Fibroblast of lung (primary cell): ENCODE measurements around the gene TMEM212. TPM values are rescaled to one million over a fixed set of nuclear protein-coding genes. Genes with fewer than 3 reads are reported as not detected.
A peak's percentile ranks its signal among the peaks of the same experiment; 100 is the strongest.
"Not testable (repeated sequence)": the region's sequence is repeated elsewhere in the genome, so short reads cannot be mapped to it uniquely, and the experiment has no call there.

Experiments
- DNase-seq, 2 donors: peaks; one replicate each; pipeline versions ENCODE4 v3.0.0 to v3.0.0-alpha.2; 2010; ENCODE audit warnings: low read depth in 2 of 2
- H2AFZ ChIP-seq: 2 replicates; pipeline ENCODE4 v1.5.1; 2012; ENCODE audit warnings: low read length, control low read depth, inconsistent platforms
- H3K27ac ChIP-seq: 2 replicates; pipeline ENCODE4 v1.5.1; 2011; ENCODE audit warnings: low read length, control low read depth; ENCODE audit not compliant: insufficient read depth
- H3K27me3 ChIP-seq: 2 replicates; pipeline ENCODE4 v1.5.1; 2011; ENCODE audit warnings: mild to moderate bottlenecking, low read length; ENCODE audit not compliant: control insufficient read depth, insufficient read depth
- H3K36me3 ChIP-seq: 2 replicates; pipeline ENCODE4 v1.5.1; 2011; ENCODE audit warnings: low read length; ENCODE audit not compliant: control insufficient read depth, insufficient read depth
- H3K4me1 ChIP-seq: 2 replicates; pipeline ENCODE4 v1.5.1; 2011; ENCODE audit warnings: low read length; ENCODE audit not compliant: control insufficient read depth, insufficient read depth; ENCODE audit errors: extremely low read depth
- H3K4me2 ChIP-seq: 2 replicates; pipeline ENCODE4 v1.5.1; 2011; ENCODE audit warnings: low read length, control low read depth; ENCODE audit not compliant: insufficient read depth; ENCODE audit errors: extremely low read depth
- H3K4me3 ChIP-seq, 4 experiments: fragments of 200-600 bp in 1 of 4; sonication (generic) in 1 of 4; replicated peaks in 1 of 4; 2 replicates each; pipeline ENCODE4 v1.5.1; 2011 to 2016; ENCODE audit warnings: low read length in 4 of 4, low read depth in 3 of 4, mild to moderate bottlenecking in 3 of 4, control low read depth in 2 of 4, inconsistent platforms in 1 of 4, mixed read lengths in 1 of 4; ENCODE audit not compliant: insufficient read depth in 1 of 4; ENCODE audit errors: control extremely low read depth in 1 of 4
- H3K79me2 ChIP-seq: 2 replicates; pipeline ENCODE4 v1.5.1; 2012; ENCODE audit warnings: mild to moderate bottlenecking, low read length, inconsistent platforms; ENCODE audit not compliant: control insufficient read depth, insufficient read depth
- H3K9ac ChIP-seq: 2 replicates; pipeline ENCODE4 v1.5.1; 2011; ENCODE audit warnings: mild to moderate bottlenecking, low read length, control low read depth; ENCODE audit not compliant: insufficient read depth
- H3K9me3 ChIP-seq: 2 replicates; pipeline ENCODE4 v1.5.1; 2012; ENCODE audit warnings: low read depth, low read length; ENCODE audit not compliant: control insufficient read depth, insufficient read depth
- H4K20me1 ChIP-seq: 2 replicates; pipeline ENCODE4 v1.5.1; 2011; ENCODE audit warnings: low read length; ENCODE audit not compliant: control insufficient read depth, insufficient read depth; ENCODE audit errors: extremely low read depth
- EZH2 ChIP-seq: IDR thresholded peaks from 2 replicates; pipeline ENCODE4 v1.5.1; 2012; ENCODE audit warnings: low read length, control low read depth, mild to moderate bottlenecking; ENCODE audit errors: missing control alignments
- polyA plus RNA-seq, 2 donors: library from polyadenylated mRNA; depleted of rRNA in 1 of 2; stranded (reverse) in 1 of 2; unstranded in 1 of 2; fragments of >200 nt; gene quantifications; 2 replicates each; pipeline ENCODE4 v1.2.1, GENCODE V29; 2011 to 2012; ENCODE audit warnings: missing spikeins in 1 of 2
- total RNA-seq: library from RNA; depleted of rRNA; stranded (reverse); fragments of >200 nt; gene quantifications from 2 replicates; pipeline ENCODE4 v1.2.1, GENCODE V29; 2014
- TF ChIP-seq, protein P1 (sequence below), 2 donors: IDR thresholded peaks in 1 of 2; conservative IDR thresholded peaks in 1 of 2; 1 replicate in 1 of 2; 2 replicates in 1 of 2; pipeline ENCODE4 v1.5.1; 2011 to 2012; ENCODE audit warnings: low read length in 2 of 2, control low read depth in 1 of 2, inconsistent platforms in 1 of 2, low read depth in 1 of 2, mild to moderate bottlenecking in 1 of 2

The TMEM212 gene
- total and polyA plus RNA-seq, 2 donors (not counting 1 experiment from before 2014, with no cell fraction given), result not detected

DNA sequence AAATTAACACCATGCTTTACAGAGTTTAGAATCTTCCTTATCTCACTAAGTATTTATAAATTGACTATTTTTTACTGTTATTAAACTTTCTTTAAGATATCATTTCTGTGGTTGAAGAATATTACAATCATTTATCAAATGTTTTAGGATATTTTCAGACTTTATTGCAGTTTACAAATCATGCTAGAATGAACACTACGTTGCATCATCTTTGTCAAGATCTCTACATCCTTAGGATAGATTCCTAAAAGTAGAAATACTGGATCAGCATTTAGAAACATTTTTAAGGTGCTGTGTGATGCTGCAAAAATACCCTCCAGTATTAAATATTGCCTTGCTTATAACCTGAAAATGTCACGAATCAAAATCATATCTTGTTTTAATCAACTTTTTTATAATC is 30.3 kb upstream of the TMEM212 start:
- Histone ChIP-seq H3K4me3 (no peak overlapping the region), H3K27me3 (no peaks in the 10 kb centered on the region), H3K9ac (no peak overlapping the region), H2AFZ (no peak overlapping the region), H3K36me3 (no peaks in the 10 kb centered on the region), H3K4me2 (no peak overlapping the region), H3K9me3 (no peaks in the 10 kb centered on the region), H3K4me1 (peaks cover 7% of the 10 kb centered on the region), H3K79me2 (no peaks in the 10 kb centered on the region), H4K20me1 (no peaks in the 10 kb centered on the region), H3K27ac (no peak overlapping the region)
- TF ChIP-seq, protein P1, sequence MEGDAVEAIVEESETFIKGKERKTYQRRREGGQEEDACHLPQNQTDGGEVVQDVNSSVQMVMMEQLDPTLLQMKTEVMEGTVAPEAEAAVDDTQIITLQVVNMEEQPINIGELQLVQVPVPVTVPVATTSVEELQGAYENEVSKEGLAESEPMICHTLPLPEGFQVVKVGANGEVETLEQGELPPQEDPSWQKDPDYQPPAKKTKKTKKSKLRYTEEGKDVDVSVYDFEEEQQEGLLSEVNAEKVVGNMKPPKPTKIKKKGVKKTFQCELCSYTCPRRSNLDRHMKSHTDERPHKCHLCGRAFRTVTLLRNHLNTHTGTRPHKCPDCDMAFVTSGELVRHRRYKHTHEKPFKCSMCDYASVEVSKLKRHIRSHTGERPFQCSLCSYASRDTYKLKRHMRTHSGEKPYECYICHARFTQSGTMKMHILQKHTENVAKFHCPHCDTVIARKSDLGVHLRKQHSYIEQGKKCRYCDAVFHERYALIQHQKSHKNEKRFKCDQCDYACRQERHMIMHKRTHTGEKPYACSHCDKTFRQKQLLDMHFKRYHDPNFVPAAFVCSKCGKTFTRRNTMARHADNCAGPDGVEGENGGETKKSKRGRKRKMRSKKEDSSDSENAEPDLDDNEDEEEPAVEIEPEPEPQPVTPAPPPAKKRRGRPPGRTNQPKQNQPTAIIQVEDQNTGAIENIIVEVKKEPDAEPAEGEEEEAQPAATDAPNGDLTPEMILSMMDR (conservative IDR thresholded peaks at IDR 0.05 in 1 of 2, IDR thresholded peaks at IDR 0.05 in 1 of 2; ENCODE audit: low read depth in 1 of 2, low read length in 2 of 2), result no peak
- TF ChIP-seq EZH2, result no peak
- DNase-seq, result peak in 1 of 2 donors; percentile 53

DNA sequence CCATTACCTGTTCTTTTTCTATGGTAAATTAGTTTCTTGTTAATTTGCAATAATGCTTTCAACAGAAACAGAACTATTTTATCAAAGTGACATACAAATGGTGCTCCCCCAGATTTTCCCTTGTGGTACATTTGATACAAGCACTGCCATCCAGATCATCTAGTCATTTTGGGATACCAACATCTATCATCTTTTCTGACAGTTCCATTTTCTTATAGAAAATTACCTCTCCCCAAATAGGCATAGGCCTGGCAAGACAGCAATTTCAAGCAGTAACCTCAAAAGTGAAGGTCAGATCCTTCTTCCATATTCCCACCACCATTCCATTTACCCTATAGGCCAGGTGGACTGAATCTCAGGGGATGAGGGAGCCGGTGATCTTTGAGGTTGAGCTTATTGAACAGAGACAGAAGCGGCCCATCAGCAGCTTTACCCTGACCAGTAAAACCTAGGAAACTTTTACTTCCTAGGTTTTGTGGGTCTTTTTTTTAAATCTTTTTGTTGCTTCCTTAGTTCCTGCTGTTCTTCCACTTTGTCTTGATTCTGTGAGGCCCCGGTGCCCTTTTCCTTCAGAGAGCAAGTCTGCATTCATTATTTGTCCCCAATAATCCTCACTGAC is 29.8 kb upstream of the TMEM212 start:
- no peak overlapping the region for H3K4me2 ChIP-seq
- H3K79me2 ChIP-seq, result no peaks in the 10 kb centered on the region
- H2AFZ ChIP-seq, result no peak overlapping the region
- H3K27me3 ChIP-seq, result no peaks in the 10 kb centered on the region
- no peaks in the 10 kb centered on the region for H3K36me3 ChIP-seq
- no peaks in the 10 kb centered on the region for H4K20me1 ChIP-seq
- H3K9ac ChIP-seq, result no peak overlapping the region
- DNase-seq, result no peak
- H3K4me1 ChIP-seq, result peaks cover 7% of the 10 kb centered on the region
- H3K9me3 ChIP-seq, result no peaks in the 10 kb centered on the region
- TF ChIP-seq EZH2, result no peak
- TF ChIP-seq, protein P1 (conservative IDR thresholded peaks at IDR 0.05 in 1 of 2, IDR thresholded peaks at IDR 0.05 in 1 of 2; ENCODE audit: low read depth in 1 of 2, low read length in 2 of 2), result no peak
- H3K27ac ChIP-seq, result no peak overlapping the region
- no peak overlapping the region for H3K4me3 ChIP-seq

DNA sequence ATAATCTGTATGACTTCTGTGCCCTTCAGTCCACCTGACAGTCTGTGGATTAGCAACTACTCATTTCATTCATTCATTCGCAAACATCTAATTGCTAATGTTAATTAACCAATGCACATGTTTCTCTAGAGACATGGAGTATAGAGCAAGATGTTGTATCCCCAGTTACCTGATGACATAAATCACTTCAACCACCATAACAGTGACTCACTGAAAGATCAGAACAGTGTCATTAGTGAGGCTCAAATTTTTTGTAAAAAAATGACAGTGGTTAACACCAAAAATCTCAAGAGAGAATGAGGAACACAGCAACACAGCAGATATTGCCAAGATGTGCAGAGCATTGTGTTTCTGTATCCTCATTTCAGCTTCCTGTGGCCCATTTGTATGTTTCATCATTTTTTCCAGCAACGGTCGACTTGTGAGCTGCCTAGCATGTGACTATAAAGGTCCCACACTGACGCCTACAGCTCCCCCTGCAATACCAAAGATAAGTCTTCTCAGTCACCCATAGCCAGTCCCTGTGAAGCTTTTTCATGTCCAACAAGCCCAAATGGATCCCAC is 29.2 kb upstream of the TMEM212 start:
- Histone ChIP-seq H3K4me3 (no peak overlapping the region), H3K4me2 (no peak overlapping the region), H3K79me2 (no peaks in the 10 kb centered on the region), H3K9ac (no peak overlapping the region), H2AFZ (no peak overlapping the region), H3K27me3 (no peaks in the 10 kb centered on the region), H3K4me1 (peaks cover 7% of the 10 kb centered on the region), H3K27ac (no peak overlapping the region), H3K9me3 (no peaks in the 10 kb centered on the region), H4K20me1 (no peaks in the 10 kb centered on the region), H3K36me3 (no peaks in the 10 kb centered on the region)
- TF ChIP-seq EZH2, result no peak
- TF ChIP-seq, protein P1 (conservative IDR thresholded peaks at IDR 0.05 in 1 of 2, IDR thresholded peaks at IDR 0.05 in 1 of 2; ENCODE audit: low read depth in 1 of 2, low read length in 2 of 2), result no peak
- DNase-seq, result peak in 1 of 2 donors; percentile 83

DNA sequence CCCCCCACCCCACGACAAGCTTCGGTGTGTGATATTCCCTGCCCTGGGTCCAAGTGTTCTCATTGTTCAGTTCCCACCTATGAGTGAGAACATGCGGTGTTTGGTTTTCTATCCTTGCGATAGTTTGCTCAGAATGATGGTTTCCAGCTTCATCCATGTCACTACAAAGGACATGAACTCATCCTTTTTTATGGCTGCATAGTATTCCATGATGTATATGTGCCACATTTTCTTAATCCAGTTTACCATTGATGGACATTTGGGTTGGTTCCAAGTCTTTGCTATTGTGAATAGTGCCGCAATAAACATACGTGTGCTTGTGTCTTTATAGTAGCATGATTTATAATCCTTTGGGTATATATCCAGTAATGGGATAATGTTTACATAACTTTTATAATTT is 28.5 kb upstream of the TMEM212 start:
- not testable (repeated sequence) for H3K27me3 ChIP-seq, H3K4me1 ChIP-seq, H3K36me3 ChIP-seq, H3K4me3 ChIP-seq, H3K9ac ChIP-seq, H4K20me1 ChIP-seq, DNase-seq, H3K27ac ChIP-seq, H3K9me3 ChIP-seq, H3K4me2 ChIP-seq, H3K79me2 ChIP-seq, H2AFZ ChIP-seq
